Upper lobe of left lung (tissue), 4 donors: ENCODE measurements around the gene DEFB128.

Experiments
- CTCF ChIP-seq, 6 experiments: fragments of 450-650 bp in 4 of 6; fragments of 200-600 bp in 2 of 6; sonication (generic) in 2 of 6; IDR thresholded peaks; one replicate each; pipeline ENCODE4 v1.5.1; 2016 to 2019; ENCODE audit warnings: antibody characterized with exemption in 6 of 6
- EP300 ChIP-seq, 4 donors: sonication (generic); formaldehyde crosslinking; IDR thresholded peaks; one replicate each; pipeline ENCODE4 v1.5.1; 2017; ENCODE audit warnings: antibody characterized with exemption in 4 of 4, control low read depth in 2 of 4
- POLR2A ChIP-seq, 4 donors: fragments of 450-650 bp; IDR thresholded peaks; one replicate each; pipeline ENCODE4 v1.5.1; 2016 to 2017; ENCODE audit warnings: antibody characterized with exemption in 4 of 4, mild to moderate bottlenecking in 2 of 4

- TF ChIP-seq CTCF (IDR thresholded peaks at IDR 0.05) (peak in 1 of 6 experiments; percentile 9), EP300 (IDR thresholded peaks at IDR 0.05) (no peak), POLR2A (IDR thresholded peaks at IDR 0.05) (no peak)
Measured at GRCh38 chr20:235891-236290, 46.4 kb upstream of the DEFB128 start.
